Karpas-422 (cell line): Measurements from ENCODE around the gene ALK. TPM values are rescaled to one million over a fixed set of nuclear protein-coding genes. Genes with fewer than 3 reads are reported as not detected.
"Not testable (repeated sequence)": the region's sequence is repeated elsewhere in the genome, so short reads cannot be mapped to it uniquely, and the experiment has no call there.

Experiments
- DNase-seq: peaks from one replicate; pipeline ENCODE4 v3.0.0-alpha.2; 2015
- H2AFZ ChIP-seq: fragments of 200-600 bp; sonication (generic); 2 replicates; pipeline ENCODE4 v1.6.1; 2014; ENCODE audit warnings: antibody characterized with exemption, low read length, mixed read lengths
- H3K27ac ChIP-seq: fragments of 200-600 bp; sonication (generic); 2 replicates; pipeline ENCODE4 v1.5.1; 2014; ENCODE audit warnings: mild to moderate bottlenecking, low read length, moderate library complexity
- H3K27me3 ChIP-seq: fragments of 200-600 bp; sonication (generic); 2 replicates; pipeline ENCODE4 v1.6.1; 2014; ENCODE audit warnings: low read length, mixed read lengths
- H3K36me3 ChIP-seq: fragments of 200-600 bp; sonication (generic); 2 replicates; pipeline ENCODE4 v1.6.1; 2014; ENCODE audit warnings: low read length, mixed read lengths; ENCODE audit not compliant: insufficient read depth
- H3K4me1 ChIP-seq: fragments of 200-600 bp; sonication (generic); 2 replicates; pipeline ENCODE4 v1.6.1; 2014; ENCODE audit warnings: mild to moderate bottlenecking, low read length, mixed read lengths
- H3K4me2 ChIP-seq: fragments of 200-600 bp; sonication (generic); 2 replicates; pipeline ENCODE4 v1.6.1; 2014; ENCODE audit warnings: low read length, low read depth, mild to moderate bottlenecking; ENCODE audit not compliant: poor library complexity, severe bottlenecking
- H3K4me3 ChIP-seq: fragments of 200-600 bp; sonication (generic); 2 replicates; pipeline ENCODE4 v1.5.1; 2014; ENCODE audit warnings: mild to moderate bottlenecking, antibody characterized with exemption, low read length, mixed read lengths
- H3K79me2 ChIP-seq: fragments of 200-600 bp; sonication (generic); 2 replicates; pipeline ENCODE4 v1.6.1; 2014; ENCODE audit warnings: mild to moderate bottlenecking, low read length, mixed read lengths
- H3K9ac ChIP-seq: fragments of 200-600 bp; sonication (generic); 2 replicates; pipeline ENCODE4 v1.6.0; 2014; ENCODE audit warnings: low read length
- H3K9me2 ChIP-seq: fragments of 200-600 bp; sonication (generic), shearing (Covaris generic); replicated peaks from 2 replicates; pipeline ENCODE4 v1.6.0; 2014; ENCODE audit warnings: mild to moderate bottlenecking, low read length, moderate library complexity; ENCODE audit not compliant: insufficient read depth
- H3K9me3 ChIP-seq: fragments of 300-700, 200-600 bp; sonication (generic); 2 replicates; pipeline ENCODE4 v1.6.1; 2014; ENCODE audit warnings: low read length, mixed read lengths
- H4K20me1 ChIP-seq: fragments of 200-600 bp; sonication (generic); 2 replicates; pipeline ENCODE4 v1.6.1; 2014; ENCODE audit warnings: mild to moderate bottlenecking, antibody characterized with exemption, low read length, low read depth; ENCODE audit not compliant: insufficient read depth
- total RNA-seq: library from RNA; depleted of rRNA; stranded (reverse); fragments of >200 nt; shearing (Covaris generic); gene quantifications from 2 replicates; pipeline ENCODE4 v1.2.3, GENCODE V29; 2014; ENCODE audit warnings: low replicate concordance

Gene ALK
- total RNA-seq, 1 experiment from 2014 or later = not detected

DNA sequence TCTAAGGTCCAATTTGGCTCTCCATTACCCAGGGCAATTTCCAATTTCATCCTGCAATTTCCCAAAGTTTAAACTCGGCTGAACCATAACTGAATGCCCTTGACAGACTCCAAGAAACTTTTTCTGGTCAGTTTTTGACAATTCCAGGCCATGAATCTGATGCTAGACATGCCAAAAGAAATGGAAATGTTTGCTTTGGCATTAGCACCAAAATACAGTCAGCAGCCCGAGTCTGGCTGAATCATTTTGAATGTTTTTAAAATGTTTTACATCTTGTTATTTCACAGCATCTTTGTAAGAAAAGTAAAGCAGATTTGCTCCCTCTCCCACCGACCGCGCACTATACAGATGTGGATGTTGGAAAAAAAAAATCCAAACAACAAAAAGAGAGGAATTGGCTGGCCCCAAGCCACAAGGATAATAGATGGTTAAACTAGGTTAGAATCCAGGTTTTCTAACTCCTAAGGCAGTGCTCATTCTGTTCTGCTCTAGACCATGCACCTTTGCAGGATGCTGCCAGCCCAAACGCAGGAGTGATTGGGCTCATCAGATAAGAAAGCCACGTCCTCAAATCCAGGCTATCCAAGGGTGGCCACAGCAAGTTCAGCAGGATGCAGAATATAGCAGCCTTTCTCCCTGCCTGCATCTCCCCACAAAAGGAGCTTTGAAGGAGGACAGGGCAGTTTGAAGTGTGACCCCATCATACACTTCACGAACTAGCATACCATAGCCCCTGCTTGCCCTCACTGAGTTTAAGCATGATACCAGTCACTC is 167.5 kb downstream of the ALK start:
- Histone ChIP-seq H3K9me3 (no peaks in the 10 kb centered on the region), H3K4me3 (no peak overlapping the region), H3K9me2 (no peaks in the 10 kb centered on the region), H3K79me2 (no peaks in the 10 kb centered on the region), H4K20me1 (no peaks in the 10 kb centered on the region), H3K4me1 (no peaks in the 10 kb centered on the region), H3K27me3 (no peaks in the 10 kb centered on the region), H3K9ac (no peak overlapping the region), H3K4me2 (no peak overlapping the region), H3K36me3 (no peaks in the 10 kb centered on the region), H2AFZ (no peak overlapping the region), H3K27ac (no peak overlapping the region)
- no peak for DNase-seq

GRCh38 chr2:29751390-29751789 is 170.0 kb downstream of the ALK start:
- Histone ChIP-seq H4K20me1 (no peaks in the 10 kb centered on the region), H3K4me1 (no peaks in the 10 kb centered on the region), H2AFZ (no peak overlapping the region), H3K9me2 (no peaks in the 10 kb centered on the region), H3K27ac (no peak overlapping the region), H3K36me3 (no peaks in the 10 kb centered on the region), H3K4me3 (no peak overlapping the region), H3K79me2 (no peaks in the 10 kb centered on the region), H3K4me2 (no peak overlapping the region), H3K9ac (no peak overlapping the region), H3K9me3 (no peaks in the 10 kb centered on the region), H3K27me3 (no peaks in the 10 kb centered on the region)
- DNase-seq = no peak

- not testable (repeated sequence) for H3K9ac ChIP-seq, H3K4me2 ChIP-seq, H3K79me2 ChIP-seq, H4K20me1 ChIP-seq, H3K4me1 ChIP-seq, H3K4me3 ChIP-seq, H3K36me3 ChIP-seq, H3K27me3 ChIP-seq, H3K9me2 ChIP-seq, H3K9me3 ChIP-seq, H2AFZ ChIP-seq, H3K27ac ChIP-seq, DNase-seq
Measured at GRCh38 chr2:29750463-29750862, 170.9 kb downstream of the ALK start.

- Histone ChIP-seq H3K79me2 (no peaks in the 10 kb centered on the region), H3K9me2 (no peaks in the 10 kb centered on the region), H3K4me2 (no peak overlapping the region), H4K20me1 (no peaks in the 10 kb centered on the region), H3K4me3 (no peak overlapping the region), H3K4me1 (peaks cover 5% of the 10 kb centered on the region), H3K9me3 (no peaks in the 10 kb centered on the region), H3K9ac (no peak overlapping the region), H3K27me3 (no peaks in the 10 kb centered on the region), H2AFZ (no peak overlapping the region), H3K36me3 (no peaks in the 10 kb centered on the region), H3K27ac (no peak overlapping the region)
- DNase-seq = no peak
Measured at GRCh38 chr2:29749843-29750242, 171.5 kb downstream of the ALK start.

GRCh38 chr2:29749041-29749440 is 172.3 kb downstream of the ALK start:
- H3K9ac ChIP-seq = no peak overlapping the region
- no peaks in the 10 kb centered on the region for H3K79me2 ChIP-seq
- H3K4me2 ChIP-seq = no peak overlapping the region
- H3K9me3 ChIP-seq = no peaks in the 10 kb centered on the region
- H3K36me3 ChIP-seq = no peaks in the 10 kb centered on the region
- no peak overlapping the region for H3K27ac ChIP-seq
- no peaks in the 10 kb centered on the region for H3K27me3 ChIP-seq
- H3K4me3 ChIP-seq = no peak overlapping the region
- no peaks in the 10 kb centered on the region for H4K20me1 ChIP-seq
- no peak for DNase-seq
- H3K4me1 ChIP-seq = peaks cover 9% of the 10 kb centered on the region
- H3K9me2 ChIP-seq = no peaks in the 10 kb centered on the region
- no peak overlapping the region for H2AFZ ChIP-seq

GRCh38 chr2:29747786-29748470 is 173.5 kb downstream of the ALK start:
- no peaks in the 10 kb centered on the region for H3K79me2 ChIP-seq
- no peaks in the 10 kb centered on the region for H3K9me3 ChIP-seq
- H3K9me2 ChIP-seq = no peaks in the 10 kb centered on the region
- H3K4me2 ChIP-seq = no peak overlapping the region
- no peaks in the 10 kb centered on the region for H3K27me3 ChIP-seq
- DNase-seq = no peak
- H3K36me3 ChIP-seq = no peaks in the 10 kb centered on the region
- peaks cover 9% of the 10 kb centered on the region for H3K4me1 ChIP-seq
- H2AFZ ChIP-seq = no peak overlapping the region
- H3K27ac ChIP-seq = no peak overlapping the region
- no peak overlapping the region for H3K4me3 ChIP-seq
- H3K9ac ChIP-seq = no peak overlapping the region
- no peaks in the 10 kb centered on the region for H4K20me1 ChIP-seq

DNA sequence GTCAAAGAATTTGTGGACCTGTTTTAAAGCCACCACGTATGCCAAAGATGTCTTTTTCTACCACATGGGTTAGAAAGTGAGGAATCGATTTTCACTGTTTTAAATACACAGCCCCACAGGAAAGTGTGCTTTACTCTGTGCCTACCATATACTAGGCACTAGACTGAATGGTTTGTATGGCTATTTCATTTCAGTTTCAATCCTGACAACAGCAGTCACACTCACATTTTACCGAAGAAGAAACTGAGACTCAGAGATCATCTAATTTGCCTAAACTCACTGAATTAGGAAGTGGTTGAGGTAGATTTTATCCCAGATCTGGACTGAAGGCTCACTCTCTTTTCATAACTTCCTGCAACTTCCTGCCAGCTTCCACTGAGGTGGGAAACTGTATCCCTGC is 176.4 kb downstream of the ALK start:
- H3K79me2 ChIP-seq = no peaks in the 10 kb centered on the region

GRCh38 chr2:29743516-29743915 is 177.9 kb downstream of the ALK start:
- Histone ChIP-seq H3K9me3 (no peaks in the 10 kb centered on the region), H3K9me2 (no peaks in the 10 kb centered on the region), H3K36me3 (no peaks in the 10 kb centered on the region), H3K9ac (no peak overlapping the region), H3K27me3 (no peaks in the 10 kb centered on the region), H3K4me1 (peaks cover 9% of the 10 kb centered on the region), H4K20me1 (no peaks in the 10 kb centered on the region), H3K4me3 (no peak overlapping the region), H3K79me2 (no peaks in the 10 kb centered on the region), H2AFZ (no peak overlapping the region), H3K4me2 (no peak overlapping the region), H3K27ac (no peak overlapping the region)
- no peak for DNase-seq

More for the DNA sequence above, 176.4 kb downstream of the ALK start:
- no peaks in the 10 kb centered on the region for H3K9me2 ChIP-seq
- H3K9me3 ChIP-seq = no peaks in the 10 kb centered on the region
- no peak overlapping the region for H3K4me2 ChIP-seq
- H3K36me3 ChIP-seq = no peaks in the 10 kb centered on the region
- H3K9ac ChIP-seq = no peak overlapping the region
- peaks cover 9% of the 10 kb centered on the region for H3K4me1 ChIP-seq
- H3K27ac ChIP-seq = no peak overlapping the region
- no peak for DNase-seq
- H3K4me3 ChIP-seq = no peak overlapping the region
- no peaks in the 10 kb centered on the region for H3K27me3 ChIP-seq
- H4K20me1 ChIP-seq = no peaks in the 10 kb centered on the region
- H2AFZ ChIP-seq = no peak overlapping the region
